Iris pigment epithelial cell (primary cell): Measurements from ENCODE around the gene HYAL3.
A peak's percentile ranks its signal among the peaks of the same experiment; 100 is the strongest.
"Not testable (repeated sequence)": the region's sequence is repeated elsewhere in the genome, so short reads cannot be mapped to it uniquely, and the experiment has no call there.

Experiments used
- DNase-seq: peaks from one replicate; pipeline ENCODE4 v3.0.0-alpha.2; 2011; ENCODE audit warnings: low read depth

The HYAL3 gene

GRCh38 chr3:50314342-50314741, 15.1 kb upstream of the HYAL3 start:
- DNase-seq: no peak

DNA sequence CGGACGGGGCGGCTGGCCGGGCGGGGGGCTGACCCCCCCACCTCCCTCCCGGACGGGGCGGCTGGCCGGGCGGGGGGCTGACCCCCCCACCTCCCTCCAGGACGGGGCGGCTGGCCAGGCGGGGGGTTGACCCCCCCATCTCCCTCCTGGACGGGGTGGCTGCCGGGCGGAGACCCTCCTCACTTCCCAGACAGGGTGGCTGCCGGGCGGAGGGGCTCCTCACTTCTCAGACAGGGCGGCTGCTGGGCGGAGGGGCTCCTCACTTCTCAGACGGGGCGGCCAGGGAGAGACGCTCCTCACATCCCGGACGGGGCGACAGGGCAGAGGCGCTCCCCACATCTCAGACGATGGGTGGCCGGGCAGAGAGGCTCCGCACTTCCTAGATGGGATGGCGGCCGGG, 12.8 kb upstream of the HYAL3 start:
- not testable (repeated sequence) for DNase-seq

DNA sequence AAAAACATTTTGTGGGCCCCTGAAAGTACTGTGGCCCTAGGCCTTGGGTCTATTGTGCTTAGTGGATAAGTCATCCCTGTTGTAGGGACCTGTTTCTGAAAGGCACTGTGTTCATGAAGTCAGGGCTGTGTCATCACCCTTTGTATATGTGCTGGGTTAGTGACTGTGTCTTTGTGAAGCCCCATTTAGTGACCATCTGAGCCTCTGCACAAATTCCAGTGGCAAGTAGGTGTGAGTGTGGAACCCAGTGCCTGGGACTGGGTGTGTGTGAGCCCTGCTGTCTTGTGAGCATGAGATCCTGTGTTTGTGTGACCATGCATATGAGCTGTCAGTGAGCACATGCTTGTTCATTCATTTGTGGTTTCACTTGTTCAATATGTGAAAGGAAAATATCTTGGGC, 5.4 kb upstream of the HYAL3 start:
- DNase-seq: no peak

DNA sequence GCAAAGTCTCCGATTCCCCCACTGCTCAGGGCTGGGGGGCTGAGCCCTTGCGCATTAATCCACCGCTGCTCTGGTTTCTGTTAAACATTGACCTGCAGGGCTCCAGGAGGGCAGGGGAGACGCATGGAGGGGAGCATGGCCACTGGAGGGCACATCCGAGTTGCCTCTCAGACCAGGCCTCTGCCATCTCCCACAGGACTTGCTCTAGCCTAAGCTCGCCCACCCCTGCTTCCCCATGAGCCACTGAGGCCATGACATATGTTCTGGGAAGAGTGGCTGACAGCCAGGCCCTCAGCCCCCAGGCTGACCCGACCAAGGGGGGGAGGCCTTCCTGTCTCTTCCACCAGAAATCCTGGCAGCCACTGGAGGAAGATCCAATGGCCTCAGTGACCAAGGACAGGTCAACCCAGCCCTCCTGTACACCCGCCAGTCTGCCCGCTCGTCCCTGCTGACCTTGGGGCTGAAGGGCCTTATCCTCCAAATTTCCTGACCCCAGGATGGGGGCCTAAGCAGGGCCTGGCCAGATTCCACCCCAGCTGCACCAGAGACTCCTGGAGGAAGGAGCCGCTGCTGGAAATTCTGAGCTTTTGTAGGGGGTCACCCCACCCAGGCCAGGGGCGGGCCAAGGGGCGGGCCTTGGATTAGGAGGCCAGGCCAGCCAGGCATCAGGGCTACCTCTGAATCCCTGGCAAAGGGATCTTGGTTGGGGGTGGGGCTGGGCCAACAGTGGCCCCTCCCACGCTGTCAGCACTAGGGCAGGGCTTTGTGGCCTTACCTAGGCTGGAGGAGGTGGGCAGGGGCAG, 4.0 kb upstream of the HYAL3 start, which contains the start of gene HYAL1:
Gene HYAL1 (minus strand): TSS at position 562 of the 803 bp plus-strand sequence. CDS start 618 bp downstream, outside the sequence.
- no peak for DNase-seq

DNA sequence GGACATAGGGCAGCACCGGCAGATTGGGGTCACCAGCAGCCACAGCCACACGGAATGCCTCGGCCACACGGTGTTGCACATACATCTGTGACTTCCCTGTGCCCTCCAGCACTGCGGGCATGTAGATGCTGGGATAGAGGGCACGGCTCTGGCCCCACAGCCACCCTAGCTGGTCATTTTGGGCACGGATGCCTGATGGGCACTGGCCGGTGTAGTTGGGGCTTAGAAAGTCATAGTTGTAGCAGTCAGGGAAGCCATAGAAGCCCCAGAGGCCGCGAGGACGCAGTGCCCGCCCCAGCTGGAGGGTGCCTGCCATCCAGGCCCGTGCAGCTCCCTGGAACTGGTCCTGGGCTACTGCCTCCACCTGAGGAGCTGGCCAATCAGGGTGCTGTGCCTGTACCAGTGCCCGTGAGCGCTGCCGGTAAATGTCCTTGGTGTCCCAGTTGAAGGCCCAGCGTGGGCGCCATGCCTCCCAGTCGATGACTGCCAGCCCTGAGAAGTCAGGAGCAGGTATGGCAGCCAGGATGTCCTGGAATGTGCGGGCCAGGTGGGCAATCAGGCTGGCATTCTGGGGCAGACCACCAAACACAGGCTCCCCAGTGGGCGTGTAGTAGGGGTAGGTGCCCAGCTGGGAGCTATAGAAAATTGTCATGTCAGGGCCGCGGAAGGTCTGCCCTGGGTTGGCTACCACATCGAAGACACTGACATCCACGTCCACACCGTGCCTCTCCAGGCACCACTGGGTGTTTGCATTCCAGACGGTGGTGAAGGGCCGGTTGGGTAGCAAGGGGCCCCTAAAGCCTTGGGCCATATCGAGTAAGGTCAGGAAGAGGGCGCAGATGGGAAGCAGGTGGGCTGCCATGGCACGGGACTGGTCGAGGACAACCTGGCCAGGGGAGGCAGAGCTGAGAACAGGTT, 3.1 kb upstream of the HYAL3 start:
- no peak for DNase-seq

DNA sequence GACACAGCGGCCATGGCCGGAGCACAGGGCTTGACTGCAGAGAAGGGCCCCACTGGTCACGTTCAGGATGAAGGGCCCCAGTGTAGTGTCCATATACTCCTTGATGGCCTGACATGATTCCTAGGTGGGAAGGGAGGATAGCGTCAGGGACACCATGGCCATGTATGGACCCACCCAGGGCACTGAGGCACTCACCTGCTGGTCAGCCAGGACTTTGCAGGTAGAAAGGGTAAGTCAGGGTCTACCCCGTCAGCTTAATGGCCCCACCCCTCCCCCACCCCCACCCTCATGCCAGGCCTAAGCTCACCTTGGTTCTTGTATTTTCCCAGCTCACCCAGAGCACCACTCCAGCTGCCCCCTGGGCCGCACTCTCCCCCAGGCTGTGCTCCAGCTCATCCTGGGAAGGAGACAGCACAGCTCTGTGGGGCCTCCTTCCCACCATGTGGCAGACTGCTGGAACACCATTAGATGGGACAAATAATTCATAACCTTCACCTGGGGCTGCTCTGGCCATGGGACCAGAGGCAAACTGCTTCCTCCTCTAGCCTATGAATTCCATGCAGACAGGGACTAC, 1.6 kb upstream of the HYAL3 start:
- DNase-seq: no peak

DNA sequence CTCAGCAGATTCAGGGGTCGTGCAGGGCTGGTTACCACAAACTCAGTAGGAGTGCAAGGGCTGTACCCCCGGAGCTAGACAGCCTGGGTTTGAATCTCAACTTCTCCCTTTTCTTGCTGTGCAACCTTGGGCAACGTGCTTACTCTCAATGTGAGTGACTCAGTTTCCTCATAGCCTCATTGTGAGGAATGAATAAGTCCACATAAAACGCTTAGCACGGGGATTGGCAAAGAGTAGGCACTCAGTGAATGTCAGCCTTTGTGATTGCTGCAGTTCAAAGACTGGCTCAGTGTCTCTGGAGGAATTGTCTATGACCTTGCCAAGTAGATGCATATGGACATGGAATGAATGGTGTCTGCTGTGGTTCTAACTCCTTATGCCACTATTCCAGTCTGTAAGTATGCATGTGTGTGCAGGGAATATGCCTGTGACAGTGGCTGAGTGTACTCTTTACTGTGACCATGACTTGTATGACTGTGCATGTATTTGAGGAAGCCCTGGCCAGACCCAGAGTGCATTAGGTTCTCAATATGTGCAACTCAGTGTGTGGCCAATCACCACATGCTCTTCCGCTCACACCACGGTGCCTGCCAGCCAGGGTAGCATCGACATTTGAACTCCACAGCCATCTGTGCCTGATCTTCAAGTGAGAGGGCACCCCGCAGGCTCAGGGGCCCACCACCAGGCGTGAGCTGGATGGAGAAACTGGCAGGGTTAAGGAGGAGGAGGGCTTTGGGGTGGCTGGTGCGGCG, 900 bp upstream of the HYAL3 start:
- DNase-seq: peak; percentile 64

- no peak for DNase-seq
These were observed 378 bp upstream of the HYAL3 start for GRCh38 chr3:50299638-50299928.

DNA sequence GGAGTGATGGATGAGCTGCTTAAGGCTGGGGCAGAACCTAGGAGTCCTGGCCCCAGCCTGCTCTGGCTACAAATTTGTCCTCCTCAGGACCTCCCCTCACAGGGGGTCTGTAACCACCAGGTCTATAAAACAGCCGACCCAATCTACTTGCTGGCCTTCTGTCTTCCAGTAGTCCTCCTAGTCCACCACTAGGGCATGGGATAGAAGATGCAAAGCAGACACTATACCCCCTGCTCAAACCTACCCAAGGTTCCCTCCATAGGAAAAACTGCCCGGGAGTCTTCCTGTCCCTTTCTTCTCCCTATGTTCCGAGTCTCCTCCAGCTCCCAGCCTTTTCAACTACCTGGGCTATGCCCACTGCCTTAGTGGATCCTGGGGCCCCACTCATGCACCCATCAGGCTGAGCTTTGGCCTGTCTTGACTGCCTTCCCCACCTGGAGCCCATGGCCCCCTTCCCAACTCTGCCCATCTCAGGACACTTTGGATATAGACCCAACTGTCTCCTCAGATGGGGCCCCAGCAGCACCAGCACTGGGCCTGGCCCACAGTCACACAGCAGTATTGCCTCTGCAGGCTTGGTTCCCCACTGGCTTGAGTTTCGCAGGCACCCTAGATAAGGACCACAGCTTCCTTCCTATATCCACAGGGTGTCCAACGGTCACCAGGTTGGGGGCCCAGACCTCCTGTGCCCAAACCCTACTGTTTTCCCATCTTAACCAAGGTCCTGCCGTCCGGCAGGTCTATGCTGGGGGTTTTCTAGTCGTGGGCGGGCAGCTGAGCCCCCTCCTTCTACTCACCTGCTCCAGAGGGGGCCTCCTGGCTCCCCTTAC, 1.1 kb downstream of the HYAL3 start:
- no peak for DNase-seq

DNA sequence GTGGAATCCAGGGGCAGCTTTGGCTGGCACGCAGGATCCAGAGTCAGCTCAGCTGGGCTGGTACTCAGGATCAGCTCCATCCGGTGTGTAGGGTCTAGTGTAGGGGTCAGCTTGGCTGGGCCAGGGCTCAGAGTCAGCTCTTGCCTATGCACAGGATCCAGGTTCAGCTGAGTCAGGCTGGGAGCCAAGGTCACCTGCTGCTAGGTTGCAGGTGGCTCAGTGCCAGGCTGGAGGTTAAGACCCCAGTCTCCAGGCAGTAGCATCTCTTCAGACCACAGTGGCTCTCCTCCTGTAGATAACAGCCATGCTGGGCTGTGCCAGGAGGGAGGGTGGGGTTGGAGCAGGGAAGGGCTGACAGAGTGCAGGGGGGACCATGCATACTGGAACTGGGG, 1.8 kb downstream of the HYAL3 start:
- no peak for DNase-seq

GRCh38 chr3:50296721-50297383, 2.4 kb downstream of the HYAL3 start:
- DNase-seq: no peak

DNA sequence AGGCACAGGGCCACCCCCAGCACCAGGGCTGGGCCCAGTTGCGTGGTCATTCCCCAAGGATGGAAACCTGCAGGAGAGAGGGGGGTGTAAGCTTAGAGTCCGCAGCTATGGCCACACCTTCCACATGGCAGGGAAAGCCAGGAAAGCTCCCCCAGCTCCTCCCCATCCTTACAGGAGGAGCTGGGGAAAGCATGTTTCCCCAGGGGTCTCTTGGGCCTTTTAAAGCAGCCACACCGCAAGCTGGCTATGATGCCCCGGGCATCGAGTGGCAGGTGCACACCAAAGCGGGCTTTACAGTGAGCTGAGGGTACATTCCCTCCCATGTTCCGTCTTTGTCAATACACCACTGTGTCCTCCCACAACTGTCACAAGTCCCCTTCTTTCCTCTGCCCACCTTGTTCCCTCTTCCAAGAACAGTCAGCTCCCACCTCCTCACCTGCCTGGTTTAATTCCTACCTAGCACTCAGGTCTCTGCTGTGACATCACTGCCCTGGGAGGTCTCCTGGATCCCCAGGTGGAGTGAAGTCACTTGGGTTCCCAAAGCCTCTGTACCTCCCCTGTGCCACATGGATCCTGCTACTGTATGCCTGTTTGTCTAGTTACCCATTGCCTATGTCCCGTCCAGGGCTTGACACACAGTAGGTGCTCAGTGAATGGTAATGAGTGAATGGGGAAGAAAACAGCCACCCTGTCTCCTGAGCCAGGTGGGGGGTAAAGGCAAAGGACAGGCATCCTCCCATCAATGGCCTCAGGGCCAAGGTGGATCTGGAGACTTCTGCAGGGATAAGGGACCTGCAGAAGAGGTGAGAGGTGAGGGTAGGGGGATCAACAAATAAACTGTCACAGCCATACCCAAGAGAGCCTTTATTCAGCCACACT, 3.4 kb downstream of the HYAL3 start:
- DNase-seq: no peak

DNA sequence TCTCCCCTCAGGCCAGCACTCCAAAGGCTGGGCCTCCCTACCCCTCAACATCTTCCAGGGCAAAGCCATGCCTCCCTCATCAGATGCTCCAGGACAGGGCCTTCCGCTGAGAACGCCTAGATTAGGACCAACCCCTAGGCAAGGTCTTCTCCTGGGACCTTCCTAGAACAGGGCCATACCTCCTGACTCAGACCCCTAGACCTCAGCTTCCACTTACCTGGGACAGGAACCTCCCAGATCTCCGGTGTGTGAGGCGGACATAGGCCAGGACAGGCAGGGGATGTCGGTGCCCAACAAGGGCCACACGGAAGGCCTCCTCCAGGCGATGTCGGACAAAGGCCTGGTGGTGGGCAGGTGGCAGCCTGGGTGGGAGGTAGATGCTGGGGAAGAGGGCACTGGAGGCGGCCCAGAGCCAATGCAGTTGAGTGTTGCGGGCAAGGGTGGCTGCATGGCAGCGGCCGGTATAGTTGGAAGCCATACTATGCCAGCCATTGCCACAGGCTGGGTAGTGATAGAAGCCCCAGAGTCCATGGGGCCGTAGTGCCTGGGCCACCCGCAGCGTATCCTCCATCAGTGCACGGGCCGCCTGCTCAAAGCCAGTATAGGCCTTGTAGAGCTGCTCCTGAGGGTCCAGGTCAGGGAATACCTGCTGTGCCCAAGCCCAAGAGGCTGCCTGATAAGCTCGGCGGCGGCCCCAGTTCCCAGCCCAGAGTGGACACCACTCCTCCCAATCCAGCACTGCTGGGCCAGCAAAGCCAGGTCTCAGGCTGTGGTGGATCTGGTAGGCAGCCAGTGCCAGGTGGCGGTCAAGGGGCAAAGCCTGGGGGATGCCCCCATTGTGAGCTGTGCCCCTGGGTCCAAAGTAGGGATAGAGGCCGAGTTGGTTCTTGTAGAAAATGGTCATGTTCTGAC, 4.5 kb downstream of the HYAL3 start:
- no peak for DNase-seq

DNA sequence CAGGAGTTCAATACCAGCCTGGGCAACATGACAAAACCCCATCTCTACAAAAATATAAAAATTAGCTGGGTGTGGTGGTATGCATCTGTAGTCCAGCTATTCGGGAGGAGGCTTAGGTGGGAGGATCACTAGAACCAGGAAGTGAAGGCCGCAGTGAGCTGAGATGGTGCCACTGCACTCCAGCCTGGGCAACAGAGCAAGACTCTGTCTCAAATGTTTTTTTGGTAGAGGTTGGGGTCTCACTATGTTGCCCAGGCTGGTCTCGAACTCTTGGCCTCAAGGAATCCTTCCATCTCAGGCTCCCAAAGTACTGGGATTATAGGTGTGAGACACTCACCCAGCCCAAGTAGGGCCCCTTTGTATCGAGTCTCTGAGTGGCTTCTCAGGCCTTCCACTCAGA, 5.1 kb downstream of the HYAL3 start:
- DNase-seq: no peak

GRCh38 chr3:50293079-50293801, 6.0 kb downstream of the HYAL3 start:
- DNase-seq: no peak

- peak; percentile 98 for DNase-seq
These were observed 6.8 kb downstream of the HYAL3 start, which contains the start of gene IFRD2 for GRCh38 chr3:50292159-50293078. IFRD2 (minus strand) TSS chr3:50292429; CDS start chr3:50292274, 155 bp downstream.

DNA sequence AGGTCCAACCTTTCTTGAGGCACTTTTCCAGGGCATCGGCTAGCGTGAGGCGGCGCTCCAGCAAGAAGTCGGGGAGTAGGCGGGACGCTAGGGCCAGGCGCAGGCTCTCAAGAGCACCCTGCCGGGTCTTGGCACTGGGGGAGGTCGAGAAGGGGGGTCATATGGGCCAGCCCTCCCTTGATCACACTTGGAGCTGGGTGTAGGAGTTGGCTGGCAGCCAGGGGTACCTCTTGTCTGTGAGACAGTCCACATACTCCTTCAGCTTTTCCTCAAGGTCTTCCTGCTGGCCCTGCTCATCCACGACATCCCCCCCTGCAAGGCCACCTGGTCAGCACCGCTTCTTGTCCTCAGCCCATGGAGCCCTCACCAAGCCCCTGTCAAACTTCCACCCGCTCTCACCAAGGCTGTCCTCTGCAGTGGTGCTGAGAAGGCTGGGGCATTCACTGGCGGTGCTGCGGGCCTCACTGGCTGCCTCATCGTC, 9.0 kb downstream of the HYAL3 start:
- DNase-seq: no peak
